Measurements from ENCODE around the gene FLVCR2. TPM values are rescaled to one million over a fixed set of nuclear protein-coding genes. Genes with fewer than 3 reads are reported as not detected.
"Not testable (repeated sequence)": the region's sequence is repeated elsewhere in the genome, so short reads cannot be mapped to it uniquely, and the experiment has no call there.

FLVCR2 gene
- total RNA-seq, 1 donor from 2014 or later = 50.6 TPM

GRCh38 chr14:75685910-75686309 is 107.5 kb downstream of the FLVCR2 start:
- H3K9me3 Mint-ChIP-seq (ENCODE audit: unreplicated experiment) = no peaks in the 10 kb centered on the region
- H3K4me1 Mint-ChIP-seq (ENCODE audit: unreplicated experiment) = no peaks in the 10 kb centered on the region
- no peak overlapping the region for H3K27ac Mint-ChIP-seq (ENCODE audit: unreplicated experiment)
- no peaks in the 10 kb centered on the region for H3K27me3 Mint-ChIP-seq (ENCODE audit: unreplicated experiment)
- no peak for TF ChIP-seq CTCF (IDR thresholded peaks at IDR 0.05; ENCODE audit: unreplicated experiment)
- peaks cover 20% of the 10 kb centered on the region for H3K36me3 Mint-ChIP-seq (ENCODE audit: low read depth, unreplicated experiment)
- DNase-seq (ENCODE audit: low spot score) = no peak
- H3K4me3 Mint-ChIP-seq (ENCODE audit: unreplicated experiment) = no peak overlapping the region

DNA sequence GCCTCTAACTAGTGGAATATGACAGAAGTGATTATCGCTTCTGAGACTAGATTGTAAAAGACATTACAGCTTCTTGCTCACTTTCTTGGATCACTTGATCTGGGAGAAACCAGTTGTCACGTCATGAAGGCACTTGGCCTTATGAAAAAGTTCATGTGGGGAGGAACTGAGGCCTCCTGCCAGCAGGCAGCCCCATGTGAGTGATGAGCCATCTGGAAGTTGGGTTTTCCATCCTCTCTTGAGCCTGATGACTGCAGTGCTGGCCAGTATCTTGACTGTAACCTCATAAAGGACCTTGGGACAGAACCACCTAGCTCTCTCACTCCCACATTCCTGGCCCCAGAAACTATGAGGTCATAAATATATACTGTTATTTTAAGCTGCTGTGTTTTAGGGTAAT is 110.6 kb downstream of the FLVCR2 start:
- peaks cover 34% of the 10 kb centered on the region for H3K36me3 Mint-ChIP-seq (ENCODE audit: low read depth, unreplicated experiment)
- no peak for DNase-seq (ENCODE audit: low spot score)
- no peaks in the 10 kb centered on the region for H3K4me1 Mint-ChIP-seq (ENCODE audit: unreplicated experiment)
- TF ChIP-seq CTCF (IDR thresholded peaks at IDR 0.05; ENCODE audit: unreplicated experiment) = no peak
- H3K27me3 Mint-ChIP-seq (ENCODE audit: unreplicated experiment) = no peaks in the 10 kb centered on the region
- no peak overlapping the region for H3K4me3 Mint-ChIP-seq (ENCODE audit: unreplicated experiment)
- no peaks in the 10 kb centered on the region for H3K9me3 Mint-ChIP-seq (ENCODE audit: unreplicated experiment)
- H3K27ac Mint-ChIP-seq (ENCODE audit: unreplicated experiment) = no peak overlapping the region

GRCh38 chr14:75690010-75690409 is 111.6 kb downstream of the FLVCR2 start:
- H3K36me3 Mint-ChIP-seq (ENCODE audit: low read depth, unreplicated experiment) = peaks cover 44% of the 10 kb centered on the region
- H3K27me3 Mint-ChIP-seq (ENCODE audit: unreplicated experiment) = no peaks in the 10 kb centered on the region
- H3K4me3 Mint-ChIP-seq (ENCODE audit: unreplicated experiment) = no peak overlapping the region
- no peak for TF ChIP-seq CTCF (IDR thresholded peaks at IDR 0.05; ENCODE audit: unreplicated experiment)
- no peak for DNase-seq (ENCODE audit: low spot score)
- H3K9me3 Mint-ChIP-seq (ENCODE audit: unreplicated experiment) = no peaks in the 10 kb centered on the region
- no peaks in the 10 kb centered on the region for H3K4me1 Mint-ChIP-seq (ENCODE audit: unreplicated experiment)
- H3K27ac Mint-ChIP-seq (ENCODE audit: unreplicated experiment) = no peak overlapping the region

DNA sequence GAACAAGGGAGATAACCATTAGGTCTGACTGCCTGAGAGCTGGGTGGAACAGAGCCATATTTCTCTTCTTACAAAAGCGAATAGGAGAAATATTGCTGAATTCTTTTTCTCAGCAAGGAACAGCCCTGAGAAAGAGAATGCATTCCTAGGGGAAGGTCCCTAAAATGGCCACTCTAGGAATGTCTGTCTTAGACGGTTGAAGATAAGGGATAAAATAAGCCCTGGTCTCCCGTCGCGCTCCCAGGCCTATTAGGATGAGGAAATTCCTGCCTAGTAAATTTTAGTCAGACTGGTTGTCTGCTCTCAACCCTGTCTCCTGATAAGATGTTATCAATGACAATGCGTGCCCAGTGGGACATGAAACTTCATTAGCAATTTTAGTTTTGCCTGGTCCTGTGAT is 116.6 kb downstream of the FLVCR2 start:
- not testable (repeated sequence) for H3K9me3 Mint-ChIP-seq (ENCODE audit: unreplicated experiment); DNase-seq (ENCODE audit: low spot score); H3K4me1 Mint-ChIP-seq (ENCODE audit: unreplicated experiment); H3K27me3 Mint-ChIP-seq (ENCODE audit: unreplicated experiment); H3K27ac Mint-ChIP-seq (ENCODE audit: unreplicated experiment)
- Mint-ChIP-seq H3K36me3 (ENCODE audit: low read depth, unreplicated experiment) (peaks cover 58% of the 10 kb centered on the region), H3K4me3 (ENCODE audit: unreplicated experiment) (peak overlapping the region; percentile 44)

- Mint-ChIP-seq H3K4me3 (ENCODE audit: unreplicated experiment) (no peak overlapping the region), H3K4me1 (ENCODE audit: unreplicated experiment) (no peaks in the 10 kb centered on the region), H3K27ac (ENCODE audit: unreplicated experiment) (no peak overlapping the region), H3K27me3 (ENCODE audit: unreplicated experiment) (no peaks in the 10 kb centered on the region), H3K9me3 (ENCODE audit: unreplicated experiment) (no peaks in the 10 kb centered on the region), H3K36me3 (ENCODE audit: low read depth, unreplicated experiment) (peaks cover 49% of the 10 kb centered on the region)
- no peak for DNase-seq (ENCODE audit: low spot score)
- no peak for TF ChIP-seq CTCF (IDR thresholded peaks at IDR 0.05; ENCODE audit: unreplicated experiment)
These were observed 119.0 kb downstream of the FLVCR2 start for GRCh38 chr14:75697386-75697785.

Other genes starting within 250 kb of the FLVCR2 start
- 5.1 TPM for gene JDP2, start 150.6 kb upstream of the FLVCR2 start, total RNA-seq (ENCODE audit: unreplicated experiment)
- gene BATF, start 56.2 kb upstream of the FLVCR2 start, total RNA-seq (ENCODE audit: unreplicated experiment) = not detected
- gene ERG28, start 82.3 kb downstream of the FLVCR2 start, total RNA-seq (ENCODE audit: unreplicated experiment) = 35.0 TPM
- 62.8 TPM for gene TTLL5, start 82.6 kb downstream of the FLVCR2 start, total RNA-seq (ENCODE audit: unreplicated experiment)